IMR-90 (cell line): Measurements from ENCODE around the gene MTREX. TPM values are rescaled to one million over a fixed set of nuclear protein-coding genes. Genes with fewer than 3 reads are reported as not detected.

Experiments
- ATAC-seq: fragments of 200-7000 bp; cut with Tn5 transposase; 2 replicates; pipeline ENCODE4 v1.9.1; 2020; ENCODE audit warnings: low read depth, mild to moderate bottlenecking, moderate library complexity
- BruUV-seq: library from RNA; stranded (reverse); fragments of 400-500 nt; replicated peaks from 2 replicates; lab custom pipeline; 2021; lab: Mats Ljungman, UMichigan
- CTCF ChIA-PET: fragments of 300-600 bp; formaldehyde crosslinking; extraction: SDS; loops from one replicate; lab custom pipeline; 2021; ENCODE audit warnings: antibody characterized with exemption; lab: Yijun Ruan, JAX
- POLR2A ChIA-PET: fragments of 300-600 bp; sonication (Branson Sonifier 250); formaldehyde crosslinking; loops from one replicate; lab custom pipeline; 2022; ENCODE audit warnings: antibody characterized with exemption; ENCODE audit not compliant: unreplicated experiment; lab: Charles Lee
- DNase-seq: peaks from one replicate; pipeline ENCODE4 v3.0.0; 2013
- H2AFZ ChIP-seq: replicated peaks from 2 replicates; pipeline ENCODE3; 2013; ENCODE audit warnings: low read length, mild to moderate bottlenecking; ENCODE audit not compliant: poor library complexity
- H2AK5ac ChIP-seq: 2 replicates; pipeline ENCODE4 v1.6.1; 2013; ENCODE audit warnings: low read depth, low read length, inconsistent platforms
- H2AK9ac ChIP-seq: replicated peaks from 2 replicates; pipeline ENCODE3; 2013; ENCODE audit warnings: mild to moderate bottlenecking, low read depth, low read length, moderate library complexity; ENCODE audit not compliant: poor library complexity
- H2BK120ac ChIP-seq: 2 replicates; pipeline ENCODE4 v1.6.1; 2013; ENCODE audit warnings: low read depth, low read length, inconsistent platforms
- H2BK15ac ChIP-seq: 3 replicates; pipeline ENCODE4 v1.6.1; 2013; ENCODE audit warnings: low read depth, low read length, inconsistent platforms
- H2BK20ac ChIP-seq: 2 replicates; pipeline ENCODE4 v1.6.1; 2013; ENCODE audit warnings: low read depth, mild to moderate bottlenecking, inconsistent platforms, low read length, moderate library complexity
- H2BK5ac ChIP-seq: 2 replicates; pipeline ENCODE4 v1.6.1; 2013; ENCODE audit warnings: mild to moderate bottlenecking, low read depth, low read length, inconsistent platforms; ENCODE audit not compliant: poor library complexity, severe bottlenecking
- H3K14ac ChIP-seq: replicated peaks from 2 replicates; pipeline ENCODE4 v1.6.1; 2013; ENCODE audit warnings: low read depth, low read length, inconsistent platforms
- H3K18ac ChIP-seq: 2 replicates; pipeline ENCODE4 v1.6.1; 2013; ENCODE audit warnings: low read depth, low read length, control low read depth
- H3K23ac ChIP-seq: 2 replicates; pipeline ENCODE4 v1.6.1; 2013; ENCODE audit warnings: low read depth, low read length, inconsistent platforms
- H3K27ac ChIP-seq: 2 replicates; pipeline ENCODE4 v1.5.1; 2013; ENCODE audit warnings: mild to moderate bottlenecking, control low read depth, low read length; ENCODE audit not compliant: insufficient read depth
- H3K27me3 ChIP-seq: 2 replicates; pipeline ENCODE4 v1.6.1; 2013; ENCODE audit warnings: low read length; ENCODE audit not compliant: control insufficient read depth, insufficient read depth
- H3K36me3 ChIP-seq: 2 replicates; pipeline ENCODE4 v1.6.1; 2013; ENCODE audit warnings: low read length, mixed read lengths; ENCODE audit not compliant: control insufficient read depth, insufficient read depth
- H3K4ac ChIP-seq: 2 replicates; pipeline ENCODE4 v1.6.1; 2013; ENCODE audit warnings: low read depth, low read length, inconsistent platforms
- H3K4me1 ChIP-seq: 2 replicates; pipeline ENCODE4 v1.6.1; 2013; ENCODE audit warnings: low read length, mixed read lengths; ENCODE audit not compliant: control insufficient read depth, insufficient read depth
- H3K4me2 ChIP-seq: 2 replicates; pipeline ENCODE4 v1.6.1; 2013; ENCODE audit warnings: low read depth, mild to moderate bottlenecking, control low read depth, low read length, moderate library complexity
- H3K4me3 ChIP-seq: 2 replicates; pipeline ENCODE4 v1.5.1; 2013; ENCODE audit warnings: low read depth, mild to moderate bottlenecking, control low read depth, low read length, moderate library complexity; ENCODE audit not compliant: insufficient read depth
- H3K56ac ChIP-seq: 2 replicates; pipeline ENCODE4 v1.6.1; 2013; ENCODE audit warnings: low read length, inconsistent platforms; ENCODE audit not compliant: insufficient read depth; ENCODE audit errors: extremely low read depth
- H3K79me1 ChIP-seq, 2 experiments: 2 replicates each; pipeline ENCODE4 v1.6.1; 2013; ENCODE audit warnings: low read length in 2 of 2, inconsistent platforms in 1 of 2, low read depth in 1 of 2
- H3K9ac ChIP-seq: 2 replicates; pipeline ENCODE4 v1.6.1; 2013; ENCODE audit warnings: low read depth, low read length, control low read depth
- H3K9me1 ChIP-seq: 2 replicates; pipeline ENCODE4 v1.6.1; 2013; ENCODE audit warnings: low read length, inconsistent platforms; ENCODE audit not compliant: insufficient read depth
- H3K9me3 ChIP-seq: 2 replicates; pipeline ENCODE4 v1.6.1; 2013; ENCODE audit warnings: low read length; ENCODE audit not compliant: control insufficient read depth, insufficient read depth
- H4K20me1 ChIP-seq: 2 replicates; pipeline ENCODE4 v1.6.1; 2013; ENCODE audit warnings: low read length, inconsistent platforms; ENCODE audit not compliant: insufficient read depth
- H4K5ac ChIP-seq: 2 replicates; pipeline ENCODE4 v1.6.1; 2013; ENCODE audit warnings: mild to moderate bottlenecking, low read depth, low read length, control low read depth
- H4K8ac ChIP-seq, 2 experiments: 2 replicates each; pipeline ENCODE4 v1.6.1; 2013; ENCODE audit warnings: low read depth in 2 of 2, low read length in 2 of 2, control low read depth in 1 of 2, inconsistent platforms in 1 of 2
- H4K91ac ChIP-seq: 2 replicates; pipeline ENCODE4 v1.6.1; 2013; ENCODE audit warnings: low read depth, low read length, inconsistent platforms; ENCODE audit not compliant: insufficient read depth
- CEBPB ChIP-seq: IDR thresholded peaks from 2 replicates; pipeline ENCODE4 v1.6.1; 2012; ENCODE audit warnings: low read depth, low read length, improper control_type of control experiment
- CHD1 ChIP-seq: IDR thresholded peaks from 2 replicates; pipeline ENCODE4 v1.6.1; 2012; ENCODE audit warnings: low read depth, low read length, improper control_type of control experiment
- MAFK ChIP-seq: IDR thresholded peaks from 2 replicates; pipeline ENCODE4 v1.6.1; 2012; ENCODE audit warnings: low read depth, low read length, improper control_type of control experiment
- MXI1 ChIP-seq: IDR thresholded peaks from 2 replicates; pipeline ENCODE4 v1.6.1; 2012; ENCODE audit warnings: low read depth, mild to moderate bottlenecking, low read length, moderate library complexity, borderline replicate concordance
- RAD21 ChIP-seq: IDR thresholded peaks from 2 replicates; pipeline ENCODE4 v1.6.1; 2012; ENCODE audit warnings: low read length, improper control_type of control experiment
- RCOR1 ChIP-seq: IDR thresholded peaks from 2 replicates; pipeline ENCODE4 v1.6.1; 2012; ENCODE audit warnings: mild to moderate bottlenecking, low read length, improper control_type of control experiment; ENCODE audit not compliant: insufficient replicate concordance
- WGBS, 2 experiments: methylation state at CpG; one replicate each; pipeline versions ENCODE4 v1.1.5 to v1.1.7; 2013; ENCODE audit warnings: missing lambda C conversion rate in 2 of 2; ENCODE audit not compliant: insufficient read length in 1 of 2; ENCODE audit errors: extremely low coverage in 2 of 2; 5-methylcytosine and 5-hydroxymethylcytosine counted together
- dilution Hi-C: fragments of 300-500 bp; cut with HindIII; formaldehyde crosslinking; loops from one replicate; pipeline ENCODE4 v1.14.3; 2018; ENCODE audit warnings: low sequenced_read_pairs; ENCODE audit not compliant: unreplicated experiment
- in situ Hi-C: fragments of 300-500 bp; cut with MboI; formaldehyde crosslinking; loops from 3 replicates; pipeline ENCODE4 v1.14.3; 2019; ENCODE audit warnings: low sequenced_read_pairs, inconsistent platforms, mixed read lengths
- intact Hi-C: fragments of 100-400 bp; cut with micrococcal nuclease; formaldehyde crosslinking; loops from 2 replicates; pipeline ENCODE4 v1.10.0; 2022
- polyA plus RNA-seq, 3 experiments: library from polyadenylated mRNA; depleted of rRNA; stranded (reverse); fragments of >200 nt; gene quantifications; 2 replicates each; pipeline ENCODE4 v1.2.3, GENCODE V29; 2012; ENCODE audit warnings: low replicate concordance in 1 of 3
- total RNA-seq: library from RNA; depleted of rRNA; stranded (reverse); fragments of >200 nt; gene quantifications from 2 replicates; pipeline ENCODE4 v1.2.3, GENCODE V29; 2012
- TF ChIP-seq, protein P1 (sequence below): fragments of 150-350 bp; IDR thresholded peaks from 2 replicates; pipeline ENCODE4 v1.6.1; 2016; ENCODE audit warnings: low read depth, mild to moderate bottlenecking, low read length, moderate library complexity, borderline replicate concordance
- TF ChIP-seq, protein P2 (sequence below): fragments of 150-350 bp; IDR thresholded peaks from 2 replicates; pipeline ENCODE4 v1.6.1; 2017; ENCODE audit warnings: mild to moderate bottlenecking, antibody characterized with exemption, low read length, low read depth
- TF ChIP-seq, protein P3 (sequence below): conservative IDR thresholded peaks from 2 replicates; pipeline ENCODE4 v1.5.1; 2012; ENCODE audit warnings: mild to moderate bottlenecking, low read depth, low read length, improper control_type of control experiment

MTREX gene
- total and polyA plus RNA-seq, 2 of the 4 experiments (the other 2 are of a cell fraction): 22.1 to 33.2 TPM

DNA sequence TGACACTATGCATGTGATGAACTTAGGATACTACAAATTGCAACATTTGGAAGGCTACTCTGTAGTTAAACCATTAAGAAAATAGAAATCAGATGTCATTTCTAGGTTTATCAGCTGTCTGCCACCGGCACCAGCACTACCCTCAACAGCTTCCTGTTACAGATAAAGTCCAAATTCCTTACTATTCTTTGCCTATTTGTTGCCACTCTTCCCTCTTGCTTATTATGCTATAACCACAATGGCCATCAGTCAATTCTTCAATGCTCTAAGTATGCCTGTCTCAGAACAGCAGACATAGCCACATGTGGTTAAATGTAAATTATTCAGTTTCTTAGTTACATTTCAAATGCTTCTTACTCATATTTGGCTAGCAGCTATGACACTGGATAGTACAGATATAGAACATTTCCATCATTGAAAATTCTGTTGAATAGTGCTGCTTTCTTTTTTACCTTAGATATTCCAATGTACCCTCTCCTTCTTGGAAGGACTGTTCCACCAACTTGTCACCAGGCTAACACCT, 21.3 kb upstream of the MTREX start:
- H2AK9ac ChIP-seq: no peak overlapping the region
- H3K9me1 ChIP-seq: no peaks in the 10 kb centered on the region
- H2AFZ ChIP-seq: no peak overlapping the region
- no peaks in the 10 kb centered on the region for H4K20me1 ChIP-seq
- H3K56ac ChIP-seq: no peak overlapping the region
- H2BK120ac ChIP-seq: no peak overlapping the region
- ATAC-seq: no peak
- H3K23ac ChIP-seq: no peak overlapping the region
- no peak for TF ChIP-seq CEBPB
- no peak for TF ChIP-seq MXI1
- TF ChIP-seq RAD21: no peak
- TF ChIP-seq RCOR1: no peak
- TF ChIP-seq MAFK: no peak
- TF ChIP-seq, protein P1, sequence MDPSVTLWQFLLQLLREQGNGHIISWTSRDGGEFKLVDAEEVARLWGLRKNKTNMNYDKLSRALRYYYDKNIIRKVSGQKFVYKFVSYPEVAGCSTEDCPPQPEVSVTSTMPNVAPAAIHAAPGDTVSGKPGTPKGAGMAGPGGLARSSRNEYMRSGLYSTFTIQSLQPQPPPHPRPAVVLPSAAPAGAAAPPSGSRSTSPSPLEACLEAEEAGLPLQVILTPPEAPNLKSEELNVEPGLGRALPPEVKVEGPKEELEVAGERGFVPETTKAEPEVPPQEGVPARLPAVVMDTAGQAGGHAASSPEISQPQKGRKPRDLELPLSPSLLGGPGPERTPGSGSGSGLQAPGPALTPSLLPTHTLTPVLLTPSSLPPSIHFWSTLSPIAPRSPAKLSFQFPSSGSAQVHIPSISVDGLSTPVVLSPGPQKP: no peak
- TF ChIP-seq, protein P2, sequence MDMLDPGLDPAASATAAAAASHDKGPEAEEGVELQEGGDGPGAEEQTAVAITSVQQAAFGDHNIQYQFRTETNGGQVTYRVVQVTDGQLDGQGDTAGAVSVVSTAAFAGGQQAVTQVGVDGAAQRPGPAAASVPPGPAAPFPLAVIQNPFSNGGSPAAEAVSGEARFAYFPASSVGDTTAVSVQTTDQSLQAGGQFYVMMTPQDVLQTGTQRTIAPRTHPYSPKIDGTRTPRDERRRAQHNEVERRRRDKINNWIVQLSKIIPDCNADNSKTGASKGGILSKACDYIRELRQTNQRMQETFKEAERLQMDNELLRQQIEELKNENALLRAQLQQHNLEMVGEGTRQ: no peak
- TF ChIP-seq, protein P3, sequence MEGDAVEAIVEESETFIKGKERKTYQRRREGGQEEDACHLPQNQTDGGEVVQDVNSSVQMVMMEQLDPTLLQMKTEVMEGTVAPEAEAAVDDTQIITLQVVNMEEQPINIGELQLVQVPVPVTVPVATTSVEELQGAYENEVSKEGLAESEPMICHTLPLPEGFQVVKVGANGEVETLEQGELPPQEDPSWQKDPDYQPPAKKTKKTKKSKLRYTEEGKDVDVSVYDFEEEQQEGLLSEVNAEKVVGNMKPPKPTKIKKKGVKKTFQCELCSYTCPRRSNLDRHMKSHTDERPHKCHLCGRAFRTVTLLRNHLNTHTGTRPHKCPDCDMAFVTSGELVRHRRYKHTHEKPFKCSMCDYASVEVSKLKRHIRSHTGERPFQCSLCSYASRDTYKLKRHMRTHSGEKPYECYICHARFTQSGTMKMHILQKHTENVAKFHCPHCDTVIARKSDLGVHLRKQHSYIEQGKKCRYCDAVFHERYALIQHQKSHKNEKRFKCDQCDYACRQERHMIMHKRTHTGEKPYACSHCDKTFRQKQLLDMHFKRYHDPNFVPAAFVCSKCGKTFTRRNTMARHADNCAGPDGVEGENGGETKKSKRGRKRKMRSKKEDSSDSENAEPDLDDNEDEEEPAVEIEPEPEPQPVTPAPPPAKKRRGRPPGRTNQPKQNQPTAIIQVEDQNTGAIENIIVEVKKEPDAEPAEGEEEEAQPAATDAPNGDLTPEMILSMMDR: no peak
- TF ChIP-seq CHD1: no peak
- peaks cover 30% of the 10 kb centered on the region for H3K36me3 ChIP-seq
- no peak overlapping the region for H3K14ac ChIP-seq
- H4K8ac ChIP-seq: no peak overlapping the region
- 100% methylated on average over 1 of the region's 1 CpG; no CpG with 5 or more reads in 1 of the 2 experiments for WGBS, 2 experiments
- no peaks in the 10 kb centered on the region for H3K27me3 ChIP-seq
- H3K18ac ChIP-seq: no peak overlapping the region
- ChIA-PET CTCF (no interaction called here), POLR2A (no interaction called here)
- no peak overlapping the region for H3K4me3 ChIP-seq
- no peaks in the 10 kb centered on the region for H3K9me3 ChIP-seq
- dilution Hi-C loops (no loop called here), intact Hi-C loops (loop anchor here (10.0 kb wide), 1 partner anchor 1588 kb away; no protein-coding TSS in a partner anchor), in situ Hi-C loops (no loop called here)
- H2BK15ac ChIP-seq: no peak overlapping the region
- H4K5ac ChIP-seq: no peak overlapping the region
- H3K4ac ChIP-seq: no peak overlapping the region
- peaks cover 4 to 12% of the 10 kb centered on the region in 2 experiments; a peak in 3 of 4 replicates for H3K79me1 ChIP-seq
- no peak overlapping the region for H3K9ac ChIP-seq
- no peak for DNase-seq
- no peak overlapping the region for H2BK5ac ChIP-seq
- no peak overlapping the region for H2AK5ac ChIP-seq
- H2BK20ac ChIP-seq: no peak overlapping the region
- H3K4me2 ChIP-seq: no peak overlapping the region
- no peak overlapping the region for H4K91ac ChIP-seq
- BruUV-seq: no TSS peak
- H3K27ac ChIP-seq: no peak overlapping the region
- H3K4me1 ChIP-seq: no peaks in the 10 kb centered on the region
